GM12878 (cell line): ENCODE measurements around the gene TEKT2. TPM values are rescaled to one million over a fixed set of nuclear protein-coding genes. Genes with fewer than 3 reads are reported as not detected.

ENCODE experiments used
- ATAC-seq: fragments of 200-7000 bp; cut with Tn5 transposase; 3 replicates; pipeline ENCODE4 v1.9.1; 2020; ENCODE audit warnings: mild to moderate bottlenecking, moderate library complexity
- BruUV-seq: library from RNA; stranded (reverse); fragments of 400-500 nt; replicated peaks from 2 replicates; lab custom pipeline; 2021; lab: Mats Ljungman, UMichigan
- CTCF ChIA-PET: fragments of 300-600 bp; sonication (Branson Sonifier 250); formaldehyde crosslinking; extraction: SDS; loops from one replicate; lab custom pipeline; 2021; ENCODE audit warnings: inconsistent platforms; lab: Yijun Ruan, JAX
- POLR2A ChIA-PET: fragments of 350-600 bp; formaldehyde crosslinking; extraction: SDS; loops from one replicate; lab custom pipeline; 2021; ENCODE audit warnings: inconsistent platforms; lab: Charles Lee
- RAD21 ChIA-PET: fragments of 300-600 bp; sonication (Branson Sonifier 250); formaldehyde crosslinking; loops from one replicate; lab custom pipeline; 2023; ENCODE audit warnings: antibody characterized with exemption; ENCODE audit not compliant: unreplicated experiment; lab: Charles Lee
- SMC1A ChIA-PET: fragments of 300-600 bp; sonication (Branson Sonifier 250); formaldehyde crosslinking; loops from one replicate; lab custom pipeline; 2023; ENCODE audit not compliant: unreplicated experiment, uncharacterized antibody; lab: Charles Lee
- DNase-seq: peaks from one replicate; pipeline ENCODE4 v3.0.0-alpha.2; 2011; ENCODE audit warnings: low read depth, low spot score
- FAIRE-seq: peaks from 3 replicates; lab custom pipeline; 2011; peaks lifted over from hg19 to GRCh38; lab: Jason Lieb, UNC
- H2AFZ ChIP-seq: 2 replicates; pipeline ENCODE4 v1.6.0; 2011; ENCODE audit warnings: low read depth, low read length, control low read depth; ENCODE audit not compliant: control insufficient read depth
- H3K27ac ChIP-seq: 2 replicates; pipeline ENCODE4 v1.5.1; 2011; ENCODE audit warnings: control low read depth; ENCODE audit not compliant: control insufficient read depth, insufficient read depth
- H3K27me3 ChIP-seq, 2 experiments: replicated peaks in 1 of 2; 2 replicates each; pipeline versions ENCODE4 v1.6.0 to v1.6.1; 2011; ENCODE audit warnings: low read length in 1 of 2; ENCODE audit not compliant: control insufficient read depth in 2 of 2, insufficient read depth in 2 of 2
- H3K36me3 ChIP-seq, 2 experiments: 2 replicates each; pipeline ENCODE4 v1.5.1; 2011; ENCODE audit warnings: low read length in 1 of 2; ENCODE audit not compliant: control insufficient read depth in 2 of 2, insufficient read depth in 2 of 2
- H3K4me1 ChIP-seq: 2 replicates; pipeline ENCODE4 v1.6.1; 2011; ENCODE audit warnings: mild to moderate bottlenecking, low read length, moderate library complexity, mixed read lengths; ENCODE audit not compliant: control insufficient read depth, insufficient read depth
- H3K4me2 ChIP-seq: 2 replicates; pipeline ENCODE4 v1.6.0; 2011; ENCODE audit warnings: control low read depth; ENCODE audit not compliant: control insufficient read depth, insufficient read depth
- H3K4me3 ChIP-seq: fragments of 200-600 bp; sonication (generic); 2 replicates; pipeline ENCODE4 v1.5.1; 2016
- H3K79me2 ChIP-seq: 2 replicates; pipeline ENCODE4 v1.6.0; 2011; ENCODE audit warnings: low read length; ENCODE audit not compliant: control insufficient read depth, insufficient read depth
- H3K9ac ChIP-seq: 2 replicates; pipeline ENCODE4 v1.8.0; 2011; ENCODE audit warnings: low read length, control low read depth, mixed read lengths; ENCODE audit not compliant: control insufficient read depth, insufficient read depth
- H3K9me3 ChIP-seq: replicated peaks from 3 replicates; pipeline ENCODE4 v1.5.1; 2011; ENCODE audit warnings: mild to moderate bottlenecking, low read length; ENCODE audit not compliant: control insufficient read depth, insufficient read depth
- H4K20me1 ChIP-seq: 2 replicates; pipeline ENCODE4 v1.6.0; 2011; ENCODE audit not compliant: control insufficient read depth, insufficient read depth
- BACH1 ChIP-seq: fragments of 450-650 bp; IDR thresholded peaks from 2 replicates; pipeline ENCODE4 v1.6.1; 2017; ENCODE audit warnings: mild to moderate bottlenecking, borderline replicate concordance
- CREM ChIP-seq: IDR thresholded peaks from 2 replicates; pipeline ENCODE4 v1.6.1; 2014; ENCODE audit warnings: antibody characterized with exemption, low read depth
- HDAC6 ChIP-seq: fragments of 200-600 bp; sonication (generic); IDR thresholded peaks from one replicate; pipeline ENCODE4 v1.8.0; 2017; ENCODE audit warnings: antibody characterized with exemption; ENCODE audit not compliant: unreplicated experiment
- IKZF2 ChIP-seq, 2 experiments: fragments of 450-650 bp; IDR thresholded peaks; 2 replicates each; pipeline ENCODE4 v1.6.1; 2017; ENCODE audit warnings: mild to moderate bottlenecking in 2 of 2, moderate library complexity in 2 of 2
- JUND ChIP-seq: IDR thresholded peaks from 2 replicates; pipeline ENCODE4 v1.6.1; 2012; ENCODE audit warnings: low read depth, mild to moderate bottlenecking, low read length, improper control_type of control experiment, moderate library complexity
- MEF2A ChIP-seq: IDR thresholded peaks from 2 replicates; pipeline ENCODE4 v1.6.1; 2011; ENCODE audit warnings: low read depth, mild to moderate bottlenecking, low read length, moderate library complexity; ENCODE audit not compliant: insufficient read depth
- NFIC ChIP-seq: IDR thresholded peaks from 2 replicates; pipeline ENCODE4 v1.6.1; 2012; ENCODE audit warnings: low read depth, mild to moderate bottlenecking, inconsistent platforms, low read length, moderate library complexity
- PAX5 ChIP-seq: IDR thresholded peaks from 2 replicates; pipeline ENCODE4 v1.6.1; 2011; ENCODE audit warnings: low read depth, low read length, borderline replicate concordance
- POLR2A ChIP-seq: IDR thresholded peaks from 2 replicates; pipeline ENCODE4 v1.6.1; 2011; ENCODE audit warnings: low read depth, mild to moderate bottlenecking, low read length
- SREBF2 ChIP-seq: IDR thresholded peaks from 2 replicates; pipeline ENCODE4 v1.6.1; 2012; ENCODE audit warnings: mild to moderate bottlenecking, low read length
- SUZ12 ChIP-seq: fragments of 200-600 bp; sonication (generic); IDR thresholded peaks from one replicate; pipeline ENCODE4 v1.6.1; 2018; ENCODE audit warnings: antibody characterized with exemption, mild to moderate bottlenecking; ENCODE audit not compliant: unreplicated experiment
- ZZZ3 ChIP-seq: IDR thresholded peaks from 2 replicates; pipeline ENCODE4 v1.6.1; 2011; ENCODE audit warnings: low read depth; ENCODE audit not compliant: control insufficient read depth, insufficient read length
- WGBS: methylation state at CpG from one replicate; pipeline ENCODE4 v1.1.6; 2016; ENCODE audit warnings: low lambda C conversion rate; ENCODE audit not compliant: insufficient replicate concordance, insufficient coverage; ENCODE audit errors: missing lambda C conversion rate; 5-methylcytosine and 5-hydroxymethylcytosine counted together
- in situ Hi-C: fragments of 300-500 bp; cut with MboI; formaldehyde crosslinking; loops from 9 replicates; pipeline ENCODE4 v1.14.3; 2018; ENCODE audit warnings: mixed read lengths
- intact Hi-C: fragments of 100-400 bp; cut with micrococcal nuclease; formaldehyde crosslinking; loops from one replicate; pipeline ENCODE4 v1.14.2; 2022; ENCODE audit not compliant: unreplicated experiment
- polyA plus RNA-seq, 11 experiments: library from polyadenylated mRNA; depleted of rRNA in 4 of 11; unstranded in 6 of 11; stranded (reverse) in 5 of 11; fragments of >200 nt; fragmentation: Nextera tagmentation in 4 of 11; fragmentation: Illumina TruSeq in 1 of 11; extraction: Ambion mirVana in 4 of 11; extraction: Trizol in 1 of 11; gene quantifications; 1 replicate in 1 of 11; 2 replicates in 10 of 11; pipeline versions ENCODE4 v1.2.1 to v1.2.3, GENCODE V29; 2011 to 2016; ENCODE audit warnings: inconsistent platforms in 2 of 11, missing spikeins in 2 of 11, low read depth in 1 of 11
- total RNA-seq, 4 experiments: library from RNA; depleted of rRNA in 3 of 4; stranded (reverse); fragments of >200 nt in 3 of 4; fragmentation: Illumina TruSeq in 1 of 4; extraction: Trizol in 1 of 4; gene quantifications; 2 replicates each; pipeline versions ENCODE4 v1.2.1 to v1.2.3, GENCODE V29; 2013 to 2021
- TF ChIP-seq, protein P1 (sequence below): fragments of 450-650 bp; IDR thresholded peaks from 2 replicates; pipeline ENCODE4 v1.6.1; 2016; ENCODE audit warnings: mild to moderate bottlenecking
- TF ChIP-seq, protein P2 (sequence below): fragments of 450-650 bp; formaldehyde crosslinking; IDR thresholded peaks from 2 replicates; pipeline ENCODE4 v1.4.0; 2022; ENCODE audit warnings: mild to moderate bottlenecking, moderate library complexity
- TF ChIP-seq, protein P3 (sequence below): IDR thresholded peaks from 2 replicates; pipeline ENCODE4 v1.6.1; 2012; ENCODE audit warnings: low read depth, low read length, improper control_type of control experiment
- TF ChIP-seq, protein P4 (sequence below): fragments of 450-650 bp; IDR thresholded peaks from 2 replicates; pipeline ENCODE4 v1.6.1; 2016; ENCODE audit warnings: mild to moderate bottlenecking, moderate library complexity, borderline replicate concordance

The TEKT2 gene
- total and polyA plus RNA-seq, 10 of the 15 experiments (the other 5 are each of a cell fraction or from before 2014, with no cell fraction given) = 0.07 to 0.13 TPM; not detected in 8

DNA sequence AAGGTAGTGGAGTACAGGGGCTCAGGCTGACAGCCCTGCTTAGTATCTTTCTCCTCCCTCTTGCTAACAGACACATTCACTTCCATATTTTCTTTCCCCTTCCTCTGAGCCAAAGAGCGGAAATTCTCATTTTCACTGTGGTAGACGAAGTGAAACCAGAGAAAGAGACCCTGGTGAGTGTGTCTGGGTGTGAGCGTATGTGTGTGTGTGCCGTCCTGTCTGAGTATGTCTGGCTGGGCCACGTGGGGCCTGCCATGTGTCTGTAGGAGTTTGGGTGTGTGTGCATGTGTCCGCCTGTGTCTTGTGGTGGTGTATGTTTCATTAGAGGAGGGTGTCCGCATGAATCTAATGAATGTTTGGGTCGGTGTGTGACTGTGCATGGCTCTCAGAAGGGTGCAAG, 39.5 kb downstream of the TEKT2 start:
- CTCF ChIA-PET = no interaction called here
- intact Hi-C loops (no loop called here), in situ Hi-C loops (no loop called here)
- Histone ChIP-seq H3K79me2 (no peaks in the 10 kb centered on the region), H3K4me3 (0 out of 2 replicates have a peak overlapping the region, but pooled peaks have one; percentile 29), H3K4me2 (peak overlapping the region; percentile 54), H2AFZ (peak overlapping the region; percentile 44), H3K27me3 (peaks cover 4 to 11% of the 10 kb centered on the region in 2 experiments; a peak in 3 of 4 replicates), H4K20me1 (no peaks in the 10 kb centered on the region; the same call in 1 of the 2 replicates), H3K27ac (no peak overlapping the region), H3K36me3 (no peaks in the 10 kb centered on the region), H3K9me3 (no peaks in the 10 kb centered on the region), H3K4me1 (peaks cover 11% of the 10 kb centered on the region), H3K9ac (no peak overlapping the region)
- BruUV-seq = no TSS peak
- WGBS = under 1% methylated on average over 8 of the region's 8 CpGs
- SMC1A ChIA-PET = no interaction called here
- FAIRE-seq = peak; percentile 78
- POLR2A ChIA-PET = no interaction called here
- peak; percentile 84 for ATAC-seq
- DNase-seq = peak; percentile 33
- RAD21 ChIA-PET = no interaction called here
- TF ChIP-seq JUND = no peak
- TF ChIP-seq PAX5 = no peak
- TF ChIP-seq SREBF2 = no peak
- TF ChIP-seq BACH1 = no peak
- TF ChIP-seq IKZF2 (IDR thresholded peaks at IDR 0.05) = peak; percentile 77
- TF ChIP-seq, protein P1, sequence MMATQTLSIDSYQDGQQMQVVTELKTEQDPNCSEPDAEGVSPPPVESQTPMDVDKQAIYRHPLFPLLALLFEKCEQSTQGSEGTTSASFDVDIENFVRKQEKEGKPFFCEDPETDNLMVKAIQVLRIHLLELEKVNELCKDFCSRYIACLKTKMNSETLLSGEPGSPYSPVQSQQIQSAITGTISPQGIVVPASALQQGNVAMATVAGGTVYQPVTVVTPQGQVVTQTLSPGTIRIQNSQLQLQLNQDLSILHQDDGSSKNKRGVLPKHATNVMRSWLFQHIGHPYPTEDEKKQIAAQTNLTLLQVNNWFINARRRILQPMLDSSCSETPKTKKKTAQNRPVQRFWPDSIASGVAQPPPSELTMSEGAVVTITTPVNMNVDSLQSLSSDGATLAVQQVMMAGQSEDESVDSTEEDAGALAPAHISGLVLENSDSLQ = no peak
- TF ChIP-seq, protein P2, sequence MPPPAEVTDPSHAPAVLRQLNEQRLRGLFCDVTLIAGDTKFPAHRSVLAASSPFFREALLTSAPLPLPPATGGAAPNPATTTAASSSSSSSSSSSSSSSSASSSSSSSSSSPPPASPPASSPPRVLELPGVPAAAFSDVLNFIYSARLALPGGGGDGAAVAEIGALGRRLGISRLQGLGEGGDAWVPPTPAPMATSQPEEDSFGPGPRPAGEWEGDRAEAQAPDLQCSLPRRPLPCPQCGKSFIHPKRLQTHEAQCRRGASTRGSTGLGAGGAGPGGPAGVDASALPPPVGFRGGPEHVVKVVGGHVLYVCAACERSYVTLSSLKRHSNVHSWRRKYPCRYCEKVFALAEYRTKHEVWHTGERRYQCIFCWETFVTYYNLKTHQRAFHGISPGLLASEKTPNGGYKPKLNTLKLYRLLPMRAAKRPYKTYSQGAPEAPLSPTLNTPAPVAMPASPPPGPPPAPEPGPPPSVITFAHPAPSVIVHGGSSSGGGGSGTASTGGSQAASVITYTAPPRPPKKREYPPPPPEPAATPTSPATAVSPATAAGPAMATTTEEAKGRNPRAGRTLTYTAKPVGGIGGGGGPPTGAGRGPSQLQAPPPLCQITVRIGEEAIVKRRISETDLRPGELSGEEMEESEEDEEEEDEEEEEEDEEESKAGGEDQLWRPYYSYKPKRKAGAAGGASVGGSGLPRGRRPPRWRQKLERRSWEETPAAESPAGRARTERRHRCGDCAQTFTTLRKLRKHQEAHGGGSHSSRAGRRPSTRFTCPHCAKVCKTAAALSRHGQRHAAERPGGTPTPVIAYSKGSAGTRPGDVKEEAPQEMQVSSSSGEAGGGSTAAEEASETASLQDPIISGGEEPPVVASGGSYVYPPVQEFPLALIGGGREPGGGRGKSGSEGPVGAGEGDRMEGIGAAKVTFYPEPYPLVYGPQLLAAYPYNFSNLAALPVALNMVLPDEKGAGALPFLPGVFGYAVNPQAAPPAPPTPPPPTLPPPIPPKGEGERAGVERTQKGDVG (CRISPR knock-in tag) = no peak
- TF ChIP-seq POLR2A = no peak
- TF ChIP-seq ZZZ3 = no peak
- no peak for TF ChIP-seq MEF2A
- no peak for TF ChIP-seq NFIC
- TF ChIP-seq, protein P3, sequence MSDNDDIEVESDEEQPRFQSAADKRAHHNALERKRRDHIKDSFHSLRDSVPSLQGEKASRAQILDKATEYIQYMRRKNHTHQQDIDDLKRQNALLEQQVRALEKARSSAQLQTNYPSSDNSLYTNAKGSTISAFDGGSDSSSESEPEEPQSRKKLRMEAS = peak; percentile 79
- TF ChIP-seq, protein P4, sequence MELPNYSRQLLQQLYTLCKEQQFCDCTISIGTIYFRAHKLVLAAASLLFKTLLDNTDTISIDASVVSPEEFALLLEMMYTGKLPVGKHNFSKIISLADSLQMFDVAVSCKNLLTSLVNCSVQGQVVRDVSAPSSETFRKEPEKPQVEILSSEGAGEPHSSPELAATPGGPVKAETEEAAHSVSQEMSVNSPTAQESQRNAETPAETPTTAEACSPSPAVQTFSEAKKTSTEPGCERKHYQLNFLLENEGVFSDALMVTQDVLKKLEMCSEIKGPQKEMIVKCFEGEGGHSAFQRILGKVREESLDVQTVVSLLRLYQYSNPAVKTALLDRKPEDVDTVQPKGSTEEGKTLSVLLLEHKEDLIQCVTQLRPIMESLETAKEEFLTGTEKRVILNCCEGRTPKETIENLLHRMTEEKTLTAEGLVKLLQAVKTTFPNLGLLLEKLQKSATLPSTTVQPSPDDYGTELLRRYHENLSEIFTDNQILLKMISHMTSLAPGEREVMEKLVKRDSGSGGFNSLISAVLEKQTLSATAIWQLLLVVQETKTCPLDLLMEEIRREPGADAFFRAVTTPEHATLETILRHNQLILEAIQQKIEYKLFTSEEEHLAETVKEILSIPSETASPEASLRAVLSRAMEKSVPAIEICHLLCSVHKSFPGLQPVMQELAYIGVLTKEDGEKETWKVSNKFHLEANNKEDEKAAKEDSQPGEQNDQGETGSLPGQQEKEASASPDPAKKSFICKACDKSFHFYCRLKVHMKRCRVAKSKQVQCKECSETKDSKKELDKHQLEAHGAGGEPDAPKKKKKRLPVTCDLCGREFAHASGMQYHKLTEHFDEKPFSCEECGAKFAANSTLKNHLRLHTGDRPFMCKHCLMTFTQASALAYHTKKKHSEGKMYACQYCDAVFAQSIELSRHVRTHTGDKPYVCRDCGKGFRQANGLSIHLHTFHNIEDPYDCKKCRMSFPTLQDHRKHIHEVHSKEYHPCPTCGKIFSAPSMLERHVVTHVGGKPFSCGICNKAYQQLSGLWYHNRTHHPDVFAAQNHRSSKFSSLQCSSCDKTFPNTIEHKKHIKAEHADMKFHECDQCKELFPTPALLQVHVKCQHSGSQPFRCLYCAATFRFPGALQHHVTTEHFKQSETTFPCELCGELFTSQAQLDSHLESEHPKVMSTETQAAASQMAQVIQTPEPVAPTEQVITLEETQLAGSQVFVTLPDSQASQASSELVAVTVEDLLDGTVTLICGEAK = no peak
- TF ChIP-seq HDAC6 = no peak
- TF ChIP-seq CREM = peak; percentile 35; the same call in 1 of the 2 replicates
- no peak for TF ChIP-seq SUZ12
